NCI-H1417 (cell line): ENCODE measurements around the gene ANKRD27.
"Not testable (repeated sequence)": the region's sequence is repeated elsewhere in the genome, so short reads cannot be mapped to it uniquely, and the experiment has no call there.

Experiments
- DNase-seq, 3 experiments: peaks; one replicate each; lab custom pipeline; 2025; lab: John Stamatoyannopoulos, UW

Gene ANKRD27

DNA sequence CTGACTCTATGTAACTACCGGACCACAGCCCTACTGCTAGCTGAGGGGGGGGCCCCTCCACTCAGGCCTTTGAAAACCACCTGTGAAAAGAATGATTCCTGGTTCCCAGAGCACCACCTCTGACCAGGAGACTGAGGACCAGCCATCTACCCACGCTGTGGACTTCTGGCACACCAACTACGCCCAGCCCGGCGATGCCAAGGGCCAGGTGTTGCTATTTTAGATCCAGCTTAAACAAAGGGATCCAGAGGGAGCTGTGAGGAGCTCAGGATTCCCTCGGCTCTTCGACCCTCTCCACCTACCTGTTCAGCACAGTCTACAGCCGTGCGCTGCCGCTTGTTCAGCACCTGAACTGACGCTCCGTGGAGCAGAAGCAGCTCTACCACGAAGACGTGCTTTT is 71.0 kb downstream of the ANKRD27 start:
- DNase-seq, result no peak

DNA sequence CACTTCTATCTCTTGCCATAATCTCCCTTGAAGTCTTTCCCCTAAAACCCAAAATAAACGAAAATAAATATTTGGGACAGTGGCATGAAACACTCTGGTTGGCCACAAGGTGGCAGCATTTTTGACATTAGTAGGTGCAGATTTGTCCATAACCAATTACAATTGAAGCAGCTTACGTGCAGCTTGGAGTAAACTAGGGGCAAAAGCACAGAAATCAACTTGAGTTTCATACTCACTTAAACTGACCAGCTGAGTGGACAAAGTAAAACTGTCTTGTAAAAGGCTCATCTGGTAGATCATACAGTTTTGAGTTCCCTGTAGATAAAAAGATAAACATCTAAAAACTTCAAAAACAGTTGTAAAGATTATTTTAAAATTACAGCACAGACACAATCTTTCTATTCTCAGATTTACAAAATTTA is 75.2 kb downstream of the ANKRD27 start:
- peak; percentile 9 to 68 (median 65) for DNase-seq

DNA sequence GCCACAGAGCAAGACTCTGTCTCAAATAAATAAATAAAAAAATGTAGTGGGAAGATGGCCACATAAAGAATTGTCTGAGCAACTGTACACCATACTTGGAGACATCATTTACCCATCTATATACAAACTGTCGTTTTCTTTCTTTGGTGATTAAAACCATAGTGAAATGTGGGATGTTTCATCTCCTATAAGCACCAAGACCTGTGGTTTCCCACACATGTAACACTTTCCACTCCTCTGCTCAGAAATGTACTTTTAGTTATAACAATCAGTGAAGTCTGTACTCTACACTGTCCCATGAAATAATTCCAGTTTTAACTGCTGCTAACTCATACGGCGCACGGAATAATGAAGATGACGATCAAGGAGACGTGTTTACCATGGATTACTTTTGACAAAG is 75.7 kb downstream of the ANKRD27 start:
- no peak for DNase-seq

DNA sequence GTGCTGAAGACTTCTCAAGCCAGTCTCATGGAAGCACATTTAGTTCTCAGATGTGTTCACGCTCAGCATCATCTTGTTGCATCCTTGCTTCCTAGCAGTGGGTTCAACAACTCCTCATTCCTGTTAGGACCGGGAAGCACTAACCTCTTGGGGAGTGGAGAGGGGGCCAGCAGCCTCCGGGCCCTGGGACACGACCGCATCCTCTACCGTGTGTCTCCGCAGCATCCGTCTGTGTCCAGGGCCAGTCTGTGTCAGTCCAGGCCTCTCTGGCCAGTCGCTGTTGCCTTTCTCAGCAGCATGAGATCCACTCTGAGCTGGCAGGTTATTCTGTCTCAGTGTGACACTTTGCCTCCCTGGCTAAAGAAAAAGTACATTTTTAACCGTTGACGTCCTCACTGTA is 77.0 kb downstream of the ANKRD27 start:
- no peak for DNase-seq

- DNase-seq, result no peak
These were observed 79.5 kb downstream of the ANKRD27 start for GRCh38 chr19:32595491-32595890.

DNA sequence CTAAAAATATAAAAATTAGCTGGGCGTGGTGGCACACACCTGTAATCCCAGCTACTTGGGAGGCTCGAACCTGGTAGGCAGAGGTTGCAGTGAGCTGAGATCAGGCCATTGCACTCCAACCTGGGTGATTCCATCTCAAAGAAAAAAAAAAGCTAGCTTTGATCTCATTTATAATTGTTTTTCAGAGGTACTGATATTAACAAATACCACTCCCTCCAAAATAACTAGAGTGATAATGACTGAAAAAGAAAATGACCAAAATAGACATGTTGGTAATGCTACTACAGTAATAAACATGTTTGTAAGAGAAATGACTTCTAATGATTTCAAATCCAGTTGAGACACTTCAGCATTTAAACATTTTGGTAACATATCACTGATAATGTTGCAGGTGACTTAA is 81.0 kb downstream of the ANKRD27 start:
- no peak for DNase-seq

- not testable (repeated sequence) for DNase-seq
These were observed 87.1 kb downstream of the ANKRD27 start for GRCh38 chr19:32587747-32588504.

DNA sequence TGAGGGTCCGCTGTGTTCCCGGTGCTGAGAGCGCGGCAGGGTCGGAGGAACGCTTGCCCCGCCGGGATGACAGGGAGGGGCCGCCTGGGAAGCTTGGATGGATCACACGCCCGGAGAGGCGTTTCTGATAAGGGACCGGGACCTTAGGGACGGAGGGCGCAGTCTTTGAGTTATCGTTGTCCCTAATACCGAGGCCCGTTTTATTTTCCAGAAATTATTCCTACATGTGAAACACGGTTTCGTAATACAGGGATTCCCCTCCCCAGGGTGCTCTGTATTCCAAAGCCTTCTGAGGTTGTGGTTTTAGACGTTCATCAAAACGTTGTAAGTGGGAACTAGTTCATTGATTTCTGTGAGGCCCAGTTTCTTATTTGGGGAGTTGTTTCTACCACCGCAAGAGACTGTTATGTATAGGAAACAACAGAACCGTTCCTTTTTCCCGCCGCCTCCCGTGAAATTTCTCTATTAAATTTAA is 93.2 kb downstream of the ANKRD27 start:
- peak in 1 of 3 experiments; percentile 40 for DNase-seq

DNA sequence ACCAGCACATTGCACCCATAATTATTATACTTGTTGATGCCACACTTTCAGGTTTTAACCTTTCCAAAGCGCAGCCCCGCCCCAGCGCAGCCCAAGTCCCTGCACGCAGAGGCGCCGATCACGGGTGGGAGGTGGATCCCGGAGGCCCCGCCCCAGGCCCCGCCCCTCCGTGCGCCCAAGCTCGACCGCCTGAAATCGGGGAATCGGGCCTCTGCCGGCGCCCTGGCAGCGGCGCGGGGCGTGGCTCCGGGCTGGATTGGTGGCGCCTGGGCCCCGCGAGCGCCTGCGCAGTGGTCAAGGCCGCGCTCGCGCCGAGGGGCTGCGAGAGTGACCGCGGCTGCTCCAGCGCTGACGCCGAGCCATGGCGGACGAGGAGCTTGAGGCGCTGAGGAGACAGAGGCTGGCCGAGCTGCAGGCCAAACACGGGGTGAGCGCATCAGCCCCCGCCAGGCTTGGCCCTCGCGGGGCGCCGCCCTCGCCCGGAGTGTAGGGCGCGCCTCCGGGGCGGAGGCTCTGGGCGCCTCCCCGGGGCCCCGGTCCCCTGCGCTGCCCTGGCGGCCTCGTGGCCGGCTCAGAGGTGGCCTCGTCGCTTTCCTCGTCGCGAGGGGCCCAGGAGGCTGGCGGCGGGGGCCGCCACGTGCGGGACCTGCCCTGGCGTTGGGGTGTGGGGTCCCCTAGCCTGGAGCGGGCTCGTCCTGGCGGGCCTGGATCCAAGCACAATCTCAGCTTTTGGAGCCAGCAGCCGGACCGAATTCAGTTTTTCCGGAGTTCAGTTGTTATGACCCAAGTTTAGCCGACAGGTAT is 93.9 kb downstream of the ANKRD27 start, which contains the start of gene PDCD5:
PDCD5 (plus strand) TSS at position 290 of the 804 bp plus-strand sequence; CDS start at position 362, 72 bp downstream.
- DNase-seq, result peak; percentile 96 to 98 (median 96)

- peak in 1 of 3 experiments; percentile 22 for DNase-seq
These were observed 94.6 kb downstream of the ANKRD27 start for GRCh38 chr19:32580353-32580900.

DNA sequence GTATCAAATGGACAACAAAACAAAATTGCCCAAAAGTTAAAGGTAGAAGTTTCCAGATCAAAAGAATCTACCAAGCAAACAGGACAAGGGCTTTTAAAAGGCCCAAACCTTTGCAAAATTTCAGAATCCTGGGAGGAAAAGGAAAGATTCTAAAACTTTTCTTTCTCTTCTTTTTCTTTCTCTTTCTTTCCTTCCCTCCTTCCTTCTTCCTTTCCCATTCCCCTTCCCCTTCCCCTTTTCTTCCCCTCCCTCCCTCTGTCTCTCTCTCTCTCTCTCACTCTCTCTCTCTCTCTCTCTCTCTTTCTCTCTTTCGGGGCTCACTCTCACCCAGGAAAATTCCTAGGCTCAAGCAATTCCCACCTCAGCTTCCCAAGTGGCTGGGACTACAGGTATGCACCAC is 98.2 kb downstream of the ANKRD27 start:
- DNase-seq, result no peak

DNA sequence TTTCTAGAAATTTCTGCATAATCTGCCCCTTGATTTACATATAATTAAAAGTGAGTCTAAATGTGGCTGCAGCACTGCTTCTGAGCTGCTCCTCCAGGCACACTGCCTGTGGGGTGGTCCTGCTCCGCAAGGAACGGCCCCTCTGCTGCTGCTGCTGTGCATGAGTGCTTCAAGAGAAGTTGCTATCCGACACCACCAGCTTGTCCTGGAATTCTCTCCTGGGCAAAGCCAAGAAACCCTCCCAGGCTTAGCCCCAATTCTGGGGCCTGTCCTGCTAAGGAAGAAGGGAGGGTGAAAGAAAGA is 101.5 kb downstream of the ANKRD27 start:
- DNase-seq, result no peak

DNA sequence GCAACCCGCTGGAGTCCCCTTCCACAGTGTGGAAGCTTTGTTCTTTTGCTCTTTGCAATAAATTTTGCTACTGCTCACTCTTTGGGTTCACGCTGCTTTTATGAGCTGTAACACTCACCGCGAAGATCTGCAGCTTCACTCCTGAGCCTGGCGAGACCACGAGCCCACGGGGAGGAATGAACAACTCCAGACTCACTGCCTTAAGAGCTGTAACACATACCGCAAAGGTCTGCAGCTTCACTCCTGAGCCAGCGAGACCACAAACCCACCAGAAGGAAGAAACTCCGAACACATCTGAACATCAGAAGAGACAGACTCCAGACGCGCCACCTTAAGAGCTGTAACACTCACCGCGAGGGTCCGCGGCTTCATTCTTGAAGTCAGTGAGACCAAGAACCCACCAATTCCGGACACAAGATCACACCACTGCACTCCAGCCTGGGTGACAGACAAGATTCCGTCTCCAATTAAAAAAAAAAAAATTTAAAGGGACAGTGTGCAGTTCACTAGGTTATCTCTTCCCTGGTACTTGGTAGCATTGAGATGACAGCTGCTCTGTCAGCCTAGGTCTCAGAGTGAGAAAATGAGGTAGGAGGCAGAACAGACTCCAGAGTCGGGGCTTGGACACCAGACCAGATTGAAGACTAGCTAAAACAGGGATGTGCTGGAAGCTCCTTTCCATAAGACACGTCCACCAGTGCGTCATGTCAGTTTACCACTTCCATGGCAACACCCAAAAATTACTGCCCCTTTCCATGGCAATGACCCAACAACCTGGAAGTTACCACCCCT is 102.1 kb downstream of the ANKRD27 start:
- DNase-seq, result not testable (repeated sequence)

- DNase-seq, result not testable (repeated sequence)
These were observed 103.4 kb downstream of the ANKRD27 start for GRCh38 chr19:32571471-32572075.

- peak; percentile 48 to 79 (median 75) for DNase-seq
These were observed 104.7 kb downstream of the ANKRD27 start for GRCh38 chr19:32570081-32570785.

DNA sequence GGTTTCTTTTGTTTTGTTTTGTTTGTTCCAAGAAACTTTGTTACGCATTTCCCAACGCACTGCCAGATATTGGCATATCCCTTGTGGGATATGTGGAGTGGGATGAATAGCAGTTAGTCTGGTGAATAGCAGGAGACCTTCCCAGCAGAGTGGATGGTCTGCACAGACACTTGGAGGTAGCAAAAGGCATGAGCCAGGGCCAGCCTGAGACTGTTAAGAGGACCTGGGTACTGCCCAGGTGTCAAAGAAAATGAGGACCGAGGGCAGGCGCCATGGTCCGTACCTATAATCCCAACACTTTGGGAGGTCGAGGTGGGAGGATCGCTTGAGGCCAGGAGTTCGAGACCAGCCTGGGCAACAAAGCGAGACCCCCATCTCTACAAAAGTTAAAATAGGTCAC is 107.5 kb downstream of the ANKRD27 start:
- no peak for DNase-seq

DNA sequence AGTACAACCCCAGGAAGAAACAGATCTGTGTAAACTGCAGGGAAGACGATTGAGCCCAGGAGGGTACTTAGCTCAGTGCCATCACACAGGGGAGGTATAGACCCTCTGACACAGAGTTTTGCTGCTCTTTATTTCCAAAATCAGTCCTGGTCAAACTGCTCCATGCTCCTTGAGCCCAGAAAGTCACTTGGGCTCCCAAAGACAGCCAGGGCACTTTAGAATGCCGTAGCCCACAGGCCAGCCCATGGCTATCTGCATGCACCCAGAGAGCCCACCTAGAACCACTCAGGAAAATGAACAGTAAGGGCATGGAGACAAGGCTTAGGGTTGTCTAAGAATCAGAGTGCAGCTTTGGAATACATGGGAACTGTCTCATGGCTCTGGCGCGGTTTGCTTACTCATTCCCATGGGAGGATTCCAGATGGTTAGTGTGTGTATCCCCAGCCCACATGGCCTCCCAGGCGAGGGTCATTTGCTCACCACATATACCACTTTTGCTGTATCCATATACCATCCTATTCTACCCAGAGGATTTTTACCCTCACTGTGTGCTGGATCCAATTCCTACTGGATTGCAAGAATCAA is 108.6 kb downstream of the ANKRD27 start:
- peak in 1 of 3 experiments; percentile 40 for DNase-seq

DNA sequence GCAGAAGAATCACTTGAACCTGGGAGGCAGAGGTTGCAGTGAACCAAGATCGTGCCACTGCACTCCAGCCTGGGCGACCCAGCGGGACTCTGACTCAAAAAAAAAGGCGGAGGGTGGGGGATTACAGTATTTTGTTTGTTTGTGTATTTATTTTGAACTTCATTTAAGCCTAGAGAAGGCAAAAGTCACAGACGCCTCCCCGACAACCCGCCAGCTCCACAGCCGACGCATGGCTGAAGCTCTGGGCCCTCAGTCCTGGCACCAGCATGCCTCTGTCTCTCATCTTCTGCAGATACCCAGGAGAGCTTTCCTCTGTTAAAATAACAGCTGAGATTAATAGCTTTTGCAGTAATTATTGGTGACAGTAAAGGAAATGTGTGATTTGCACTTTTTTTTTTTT is 111.2 kb downstream of the ANKRD27 start:
- DNase-seq, result no peak

DNA sequence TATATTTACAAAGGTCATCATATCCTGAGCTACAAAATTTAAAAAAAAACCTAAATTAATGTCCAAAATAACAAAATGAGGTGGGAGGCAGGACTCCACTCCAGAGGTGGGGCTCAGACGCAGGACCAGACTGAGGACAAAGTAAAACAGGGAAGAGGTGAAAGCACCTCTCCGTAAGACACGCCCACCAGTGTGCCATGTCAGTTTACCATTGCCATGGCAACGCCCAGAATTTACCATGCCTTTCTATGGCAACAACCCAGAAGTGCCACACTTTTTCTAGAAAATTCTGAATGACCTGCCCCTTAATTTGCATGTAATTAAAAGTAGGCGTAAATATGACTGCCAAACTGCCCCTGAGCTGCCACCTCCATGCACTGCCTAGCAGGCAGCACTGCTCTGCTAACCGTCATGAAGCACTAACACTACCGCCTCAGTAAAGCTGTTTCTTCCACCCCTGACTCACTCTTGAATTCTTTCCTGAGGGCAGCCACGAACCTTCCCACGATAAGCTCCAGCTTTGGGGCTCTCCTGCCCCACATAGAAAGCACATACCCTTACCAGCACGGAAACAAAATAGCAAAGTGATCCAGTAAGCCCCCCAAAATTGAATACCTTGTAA is 116.3 kb downstream of the ANKRD27 start:
- DNase-seq, result no peak

DNA sequence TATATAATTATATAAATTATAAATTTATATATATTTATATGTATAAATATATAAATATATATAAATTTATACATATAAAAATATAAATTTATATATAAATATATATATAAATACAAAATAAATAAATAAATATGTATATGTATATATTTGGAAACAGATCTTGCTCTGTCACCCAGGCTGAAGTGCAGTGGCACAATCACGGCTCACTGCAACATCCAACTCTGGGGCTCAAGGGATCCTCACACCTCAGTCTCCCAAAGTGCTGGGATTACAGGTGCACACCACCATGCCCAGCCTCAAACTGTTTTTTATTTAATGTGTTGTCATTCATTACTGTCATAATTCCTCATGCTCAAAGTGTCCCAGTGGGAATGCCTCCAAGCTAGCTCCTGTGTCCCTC is 119.2 kb downstream of the ANKRD27 start:
- DNase-seq, result no peak
